IPS-NIHi11 (cell line): ENCODE data around the gene HMG20B.

Experiments used
- DNase-seq: peaks from one replicate; pipeline ENCODE4 v3.0.0; 2012; ENCODE audit warnings: mixed read lengths, low spot score

The HMG20B gene

GRCh38 chr19:3585301-3586126, 12.8 kb downstream of the HMG20B start, which contains the start of gene GIPC3:
Gene GIPC3 (plus strand): TSS chr19:3585478. CDS start chr19:3585598, 120 bp downstream.
- peak; percentile 59 for DNase-seq

GRCh38 chr19:3586127-3586626, 13.4 kb downstream of the HMG20B start:
- DNase-seq, result peak; percentile 87

- no peak for DNase-seq
Observed at GRCh38 chr19:3586707-3587346, 14.1 kb downstream of the HMG20B start.

- DNase-seq, result no peak
Observed at GRCh38 chr19:3589439-3589838, 16.7 kb downstream of the HMG20B start.

- no peak for DNase-seq
Observed at GRCh38 chr19:3589949-3590348, 17.2 kb downstream of the HMG20B start.

- DNase-seq, result no peak
Observed at GRCh38 chr19:3590991-3591659, 18.4 kb downstream of the HMG20B start.

GRCh38 chr19:3591876-3592613, 19.3 kb downstream of the HMG20B start:
- no peak for DNase-seq

- DNase-seq, result peak; percentile 80
Observed at GRCh38 chr19:3593156-3593555, 20.4 kb downstream of the HMG20B start.

GRCh38 chr19:3595521-3596061, 22.8 kb downstream of the HMG20B start:
- DNase-seq, result no peak

GRCh38 chr19:3599776-3600187, 27.0 kb downstream of the HMG20B start:
- DNase-seq, result peak; percentile 86

- DNase-seq, result no peak
Observed at GRCh38 chr19:3601021-3601420, 28.3 kb downstream of the HMG20B start.

GRCh38 chr19:3603121-3603811, 30.5 kb downstream of the HMG20B start:
- no peak for DNase-seq

GRCh38 chr19:3604227-3604986, 31.7 kb downstream of the HMG20B start:
- DNase-seq, result no peak

- no peak for DNase-seq
Observed at GRCh38 chr19:3604987-3605343, 32.2 kb downstream of the HMG20B start.

GRCh38 chr19:3605361-3605760, 32.6 kb downstream of the HMG20B start:
- DNase-seq, result no peak

GRCh38 chr19:3605770-3606169, 33.0 kb downstream of the HMG20B start:
- no peak for DNase-seq

GRCh38 chr19:3606174-3606689, 33.5 kb downstream of the HMG20B start:
- DNase-seq, result peak; percentile 76

GRCh38 chr19:3606690-3607289, 34.0 kb downstream of the HMG20B start, which contains the start of gene TBXA2R:
Gene TBXA2R (minus strand): TSS chr19:3606875. CDS start chr19:3600634, 6,241 bp downstream.
- DNase-seq, result peak; percentile 90

GRCh38 chr19:3607303-3608078, 34.7 kb downstream of the HMG20B start:
- DNase-seq, result peak; percentile 77
